Cerebellar cortex (tissue), 1 donor: ENCODE data around the gene FCHO1.
"Not testable (repeated sequence)": the region's sequence is repeated elsewhere in the genome, so short reads cannot be mapped to it uniquely, and the experiment has no call there.

Experiments
- DNase-seq: peaks from one replicate; pipeline ENCODE4 v3.0.0-alpha.2; 2015; ENCODE audit warnings: low spot score

Gene FCHO1

DNA sequence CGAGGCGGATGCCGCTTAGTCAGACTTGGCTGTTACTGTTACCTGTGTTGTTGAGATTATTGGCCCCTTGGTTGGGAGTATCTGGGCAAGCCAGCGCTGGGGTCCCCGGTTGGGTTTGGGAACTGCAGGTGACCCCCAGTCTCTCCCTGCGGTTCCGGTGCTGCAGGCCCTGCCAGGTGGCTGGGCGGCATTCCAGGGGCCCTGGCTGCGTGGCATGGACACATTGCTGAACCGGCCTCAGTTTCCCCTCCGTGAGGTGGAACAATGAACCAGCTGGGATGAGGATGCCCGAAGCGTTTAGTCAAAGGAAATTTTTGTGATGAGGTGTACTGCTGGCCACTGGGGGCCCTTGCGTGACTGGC lies 44.2 kb downstream of the FCHO1 start:
- no peak for DNase-seq

- no peak for DNase-seq
These were observed 44.9 kb downstream of the FCHO1 start for GRCh38 chr19:17796013-17796837.

DNA sequence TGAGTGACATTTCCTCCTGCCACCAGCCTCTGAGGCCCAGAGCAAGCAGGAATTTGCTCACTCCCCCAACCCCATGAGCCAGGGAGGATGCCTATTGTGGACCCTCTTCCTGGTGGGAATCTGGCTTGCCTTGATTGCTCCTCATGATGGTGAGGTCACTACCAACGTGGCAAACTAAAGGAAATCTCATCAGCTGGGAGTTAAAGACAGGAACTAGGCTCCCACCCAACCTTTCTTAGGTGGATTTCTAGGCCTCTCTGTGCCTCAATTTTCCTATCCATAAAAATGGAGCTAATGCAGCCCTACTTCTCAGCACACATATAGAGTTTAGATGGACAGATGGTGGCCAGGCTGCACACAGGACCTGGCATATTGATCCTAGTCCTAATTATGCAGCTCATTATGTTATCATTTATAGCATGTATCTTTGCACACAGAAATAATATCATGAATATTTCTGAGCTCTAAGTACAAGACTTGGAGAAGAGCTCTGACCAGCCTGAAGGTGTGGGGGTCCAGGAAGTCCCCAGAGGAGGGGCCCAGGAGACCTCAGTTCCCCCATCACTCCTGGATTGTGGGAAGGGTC lies 45.7 kb downstream of the FCHO1 start:
- no peak for DNase-seq

DNA sequence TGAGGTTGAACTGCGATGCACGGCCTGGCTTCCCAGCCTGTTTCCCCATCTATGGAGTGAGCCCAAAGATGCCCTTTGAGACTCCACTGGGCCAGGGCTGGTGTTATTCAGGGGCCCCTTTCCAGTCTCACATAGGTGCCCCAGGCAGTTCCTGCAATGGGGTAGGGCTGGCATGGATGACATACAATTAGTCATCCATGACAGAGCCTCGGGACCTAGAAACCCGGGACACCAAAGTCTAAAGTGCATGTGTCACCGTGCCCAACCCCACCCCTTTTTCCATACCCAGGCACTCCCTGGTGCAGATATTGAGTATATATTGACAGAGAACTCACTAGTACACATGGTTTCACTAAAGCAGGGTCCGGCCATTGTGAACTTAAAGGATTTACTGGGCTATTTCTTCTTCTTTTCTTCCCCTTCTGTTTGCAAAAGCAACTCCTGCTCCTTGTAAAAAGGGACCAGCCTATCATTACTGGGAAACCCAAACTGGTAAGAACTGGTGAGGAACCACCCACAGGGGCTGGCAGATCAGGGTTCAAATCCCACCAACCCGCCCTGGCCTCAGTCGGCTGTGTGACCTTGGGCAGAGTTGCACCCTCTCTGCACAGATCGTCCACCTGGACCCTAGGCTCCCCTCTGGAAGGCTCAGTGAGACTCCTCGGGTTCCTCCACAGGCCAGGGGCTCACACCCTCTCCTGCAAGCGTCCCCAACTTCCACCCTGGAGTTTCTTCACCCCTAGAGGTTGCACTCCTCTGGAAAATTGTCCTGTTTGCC lies 46.3 kb downstream of the FCHO1 start:
- DNase-seq, result no peak

DNA sequence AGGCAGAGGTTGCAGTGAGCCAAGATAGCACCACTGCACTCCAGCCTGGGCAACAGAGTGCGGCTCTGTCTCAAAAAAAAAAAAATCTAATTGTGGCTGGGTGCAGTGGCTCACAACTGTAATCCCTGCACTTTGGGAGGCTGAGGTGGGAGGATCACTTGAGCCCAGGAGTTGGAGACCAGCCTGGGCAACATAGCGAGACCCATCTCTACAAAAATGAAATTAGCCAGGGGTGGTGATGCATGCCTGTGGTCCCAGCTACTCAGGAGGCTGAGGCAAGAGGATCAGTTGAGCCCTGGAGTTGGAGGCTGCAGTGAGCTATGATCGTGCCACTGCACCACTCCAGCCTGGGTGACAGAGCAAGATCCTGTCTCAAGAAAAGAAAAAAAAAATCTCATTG lies 47.3 kb downstream of the FCHO1 start:
- not testable (repeated sequence) for DNase-seq

- DNase-seq, result no peak
These were observed 51.0 kb downstream of the FCHO1 start for GRCh38 chr19:17802137-17802858.

DNA sequence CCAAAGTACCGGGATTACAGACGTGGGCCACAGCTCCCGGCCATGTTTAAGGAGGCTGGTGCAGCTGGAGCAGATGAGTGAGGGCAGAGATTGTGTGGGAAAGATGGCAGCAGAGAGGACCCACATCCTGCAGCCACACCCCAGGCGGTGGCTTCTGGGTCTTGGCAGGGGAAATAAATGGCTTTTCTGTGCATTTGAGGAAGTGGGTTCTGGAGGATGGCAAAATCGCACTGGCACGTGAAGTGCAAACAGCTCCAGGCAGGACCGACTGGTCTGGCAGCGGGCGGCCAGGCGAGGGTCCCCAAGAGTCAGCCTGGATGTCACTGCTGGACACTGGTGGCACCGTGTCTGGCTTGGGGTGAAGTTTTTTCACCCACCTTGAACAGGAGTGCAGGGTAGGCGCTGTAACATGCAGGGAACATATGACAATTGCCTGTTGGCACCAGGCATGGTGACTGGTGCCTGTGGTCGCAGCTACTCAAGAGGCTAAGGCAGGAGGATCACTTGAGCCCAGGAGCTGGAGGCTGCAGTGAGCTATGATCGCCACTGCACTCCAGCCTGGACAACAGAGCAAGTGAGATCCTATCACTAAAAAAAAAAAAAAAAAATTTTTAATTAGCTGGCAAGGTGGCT lies 52.1 kb downstream of the FCHO1 start:
- DNase-seq, result no peak

- no peak for DNase-seq
These were observed 54.1 kb downstream of the FCHO1 start for GRCh38 chr19:17805427-17805826.

GRCh38 chr19:17806945-17807344 lies 55.7 kb downstream of the FCHO1 start:
- no peak for DNase-seq

- no peak for DNase-seq
These were observed 56.5 kb downstream of the FCHO1 start for GRCh38 chr19:17807731-17808316.

GRCh38 chr19:17811103-17811502 lies 59.8 kb downstream of the FCHO1 start:
- DNase-seq, result no peak

DNA sequence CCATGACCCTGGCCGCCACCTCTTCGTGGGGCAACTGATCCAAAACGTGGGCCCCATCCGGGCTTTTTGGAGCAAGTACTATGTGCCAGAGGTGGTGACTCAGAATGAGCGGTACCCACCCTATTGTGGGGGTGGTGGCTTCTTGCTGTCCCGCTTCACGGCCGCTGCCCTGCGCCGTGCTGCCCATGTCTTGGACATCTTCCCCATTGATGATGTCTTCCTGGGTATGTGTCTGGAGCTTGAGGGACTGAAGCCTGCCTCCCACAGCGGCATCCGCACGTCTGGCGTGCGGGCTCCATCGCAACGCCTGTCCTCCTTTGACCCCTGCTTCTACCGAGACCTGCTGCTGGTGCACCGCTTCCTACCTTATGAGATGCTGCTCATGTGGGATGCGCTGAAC lies 60.4 kb downstream of the FCHO1 start:
- no peak for DNase-seq

DNA sequence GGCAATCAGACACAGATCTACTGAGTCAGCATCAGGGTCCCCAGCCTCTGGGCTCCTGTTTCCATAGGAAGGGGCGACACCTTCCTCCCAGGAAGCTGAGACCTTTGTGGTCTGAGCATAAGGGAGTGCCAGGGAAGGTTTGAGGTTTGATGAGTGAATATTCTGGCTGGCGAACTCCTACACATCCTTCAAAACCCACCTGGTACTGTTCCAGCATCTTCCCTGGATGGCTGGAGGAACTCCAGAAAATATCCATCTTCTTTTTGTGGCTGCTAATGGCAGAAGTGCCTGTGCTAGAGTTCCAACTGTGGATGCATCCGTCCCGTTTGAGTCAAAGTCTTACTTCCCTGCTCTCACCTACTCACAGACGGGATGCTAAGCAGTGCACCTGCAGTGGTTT lies 60.8 kb downstream of the FCHO1 start:
- no peak for DNase-seq

- no peak for DNase-seq
These were observed 66.5 kb downstream of the FCHO1 start for GRCh38 chr19:17817668-17818363.

GRCh38 chr19:17821190-17821589 lies 69.9 kb downstream of the FCHO1 start, which contains the start of gene INSL3:
Gene INSL3 (minus strand): TSS chr19:17821519. CDS start chr19:17821506, 13 bp downstream.
- DNase-seq, result no peak

DNA sequence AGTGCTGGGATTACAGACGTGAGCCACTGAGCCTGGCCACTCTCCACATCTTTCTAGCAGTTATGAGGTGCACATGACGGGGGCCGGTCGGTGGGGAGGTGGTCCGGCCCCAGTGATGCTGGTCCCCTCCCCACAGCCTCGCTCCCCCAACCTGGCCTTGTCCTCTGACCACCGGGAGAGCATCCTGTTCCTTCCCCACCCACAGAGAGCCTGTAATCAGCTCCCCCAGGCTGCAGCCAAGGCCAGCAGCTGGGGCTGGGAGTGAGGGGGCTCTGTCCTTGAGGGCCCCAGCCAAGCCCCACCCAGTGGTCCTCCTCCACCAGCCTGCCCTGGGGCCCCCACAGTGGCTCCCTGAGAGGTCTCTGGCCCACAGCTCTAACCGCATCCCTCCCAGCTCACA lies 73.1 kb downstream of the FCHO1 start:
- no peak for DNase-seq

- no peak for DNase-seq
These were observed 75.3 kb downstream of the FCHO1 start for GRCh38 chr19:17826508-17827056.

DNA sequence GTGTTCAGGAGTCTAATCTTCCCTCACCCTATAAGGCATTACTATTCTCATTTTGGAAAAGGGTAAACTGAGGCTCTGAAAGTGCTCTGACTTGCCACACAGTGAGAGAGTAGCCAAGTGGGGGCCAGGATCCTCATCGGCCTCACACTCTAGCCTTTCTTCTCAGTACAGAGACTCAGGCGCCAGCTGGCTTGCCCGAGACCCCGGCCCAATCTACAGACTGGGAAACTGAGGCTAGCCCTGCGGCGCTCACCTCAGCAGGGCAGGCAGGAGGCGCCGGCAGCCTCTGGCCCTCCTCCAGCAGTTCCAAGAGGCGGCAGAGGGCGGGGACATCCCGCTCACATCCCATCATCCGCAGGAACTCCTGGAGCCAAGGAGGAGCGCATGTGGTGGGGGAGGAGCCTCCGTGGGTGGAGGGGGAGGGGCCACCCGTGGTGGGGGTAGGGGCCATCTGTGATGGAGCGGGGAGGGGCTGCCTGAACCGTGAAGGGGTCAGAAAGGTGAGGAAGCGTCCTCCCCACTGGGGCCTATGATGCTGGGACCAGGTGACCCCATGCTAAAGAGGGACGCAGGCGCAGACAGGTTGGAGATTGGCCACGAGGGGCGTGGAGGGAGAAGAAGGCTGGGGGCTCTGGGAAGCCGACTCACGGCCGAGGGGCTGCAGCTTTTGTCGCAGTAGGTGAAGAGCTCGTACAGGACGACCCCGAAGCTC lies 78.7 kb downstream of the FCHO1 start:
- DNase-seq, result peak; percentile 87

GRCh38 chr19:17830567-17831418 lies 79.5 kb downstream of the FCHO1 start:
- DNase-seq, result peak; percentile 99
